SU-DHL-6 (cell line): ENCODE results near the gene PRPF18.

Experiments
- EZH2phosphoT487 ChIP-seq: fragments of 200-600 bp; sonication (generic), shearing (Covaris generic); conservative IDR thresholded peaks from 2 replicates; pipeline ENCODE4 v1.6.1; 2018; ENCODE audit warnings: mild to moderate bottlenecking, antibody characterized with exemption, low read length, moderate library complexity, mixed read lengths
- TF ChIP-seq, protein P1 (sequence below): fragments of 200-600 bp; sonication (generic); IDR thresholded peaks from one replicate; pipeline ENCODE4 v1.5.1; 2017; ENCODE audit warnings: antibody characterized with exemption, mild to moderate bottlenecking, low read length, moderate library complexity; ENCODE audit not compliant: insufficient read depth, poor library complexity, severe bottlenecking

DNA sequence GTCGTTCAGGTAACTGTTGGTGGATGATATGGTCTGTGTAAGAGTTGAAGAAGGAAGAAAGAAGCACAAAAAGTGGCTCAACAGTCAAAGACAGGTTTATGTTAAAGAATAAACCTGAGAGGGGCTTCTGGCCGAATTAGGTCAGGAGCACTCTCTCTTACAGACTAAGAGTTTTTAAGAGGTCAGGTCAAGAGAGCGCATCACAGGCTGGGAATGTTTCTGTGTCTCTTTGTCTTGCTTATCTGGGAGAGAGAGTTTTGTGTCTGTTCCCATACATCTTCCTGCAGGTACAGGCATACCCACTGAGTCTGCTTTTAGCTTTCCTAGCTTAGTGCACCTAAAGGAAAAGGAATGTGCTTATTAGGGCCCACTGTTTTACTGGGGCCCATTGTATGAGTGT lies 22.2 kb upstream of the PRPF18 start:
- TF ChIP-seq, protein P1, sequence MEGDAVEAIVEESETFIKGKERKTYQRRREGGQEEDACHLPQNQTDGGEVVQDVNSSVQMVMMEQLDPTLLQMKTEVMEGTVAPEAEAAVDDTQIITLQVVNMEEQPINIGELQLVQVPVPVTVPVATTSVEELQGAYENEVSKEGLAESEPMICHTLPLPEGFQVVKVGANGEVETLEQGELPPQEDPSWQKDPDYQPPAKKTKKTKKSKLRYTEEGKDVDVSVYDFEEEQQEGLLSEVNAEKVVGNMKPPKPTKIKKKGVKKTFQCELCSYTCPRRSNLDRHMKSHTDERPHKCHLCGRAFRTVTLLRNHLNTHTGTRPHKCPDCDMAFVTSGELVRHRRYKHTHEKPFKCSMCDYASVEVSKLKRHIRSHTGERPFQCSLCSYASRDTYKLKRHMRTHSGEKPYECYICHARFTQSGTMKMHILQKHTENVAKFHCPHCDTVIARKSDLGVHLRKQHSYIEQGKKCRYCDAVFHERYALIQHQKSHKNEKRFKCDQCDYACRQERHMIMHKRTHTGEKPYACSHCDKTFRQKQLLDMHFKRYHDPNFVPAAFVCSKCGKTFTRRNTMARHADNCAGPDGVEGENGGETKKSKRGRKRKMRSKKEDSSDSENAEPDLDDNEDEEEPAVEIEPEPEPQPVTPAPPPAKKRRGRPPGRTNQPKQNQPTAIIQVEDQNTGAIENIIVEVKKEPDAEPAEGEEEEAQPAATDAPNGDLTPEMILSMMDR = no peak
- no peak for TF ChIP-seq EZH2phosphoT487
